Measurements from ENCODE around the gene RIMS4.

RIMS4 gene

GRCh38 chr20:44714701-44715498, 95.4 kb downstream of the RIMS4 start, which contains the start of gene CCN5:
CCN5 (plus strand) TSS chr20:44715369; CDS start chr20:44715391, 22 bp downstream.
- ATAC-seq (ENCODE audit: low read depth) (no peak), DNase-seq (ENCODE audit: low spot score in 2 of 2) (no peak)
- Mint-ChIP-seq H3K9me3 (no peaks in the 10 kb centered on the region), H3K27ac (no peak within 1 kb of the TSS), H3K4me1 (no peaks in the 10 kb centered on the region), H3K36me3 (no peaks in the 10 kb centered on the region), H3K27me3 (peaks cover 12% of the 10 kb centered on the region), H3K4me3 (no peak within 1 kb of the TSS)

- DNase-seq (ENCODE audit: low spot score in 2 of 2) (no peak), ATAC-seq (ENCODE audit: low read depth) (no peak)
- Mint-ChIP-seq H3K27me3 (peaks cover 12% of the 10 kb centered on the region), H3K36me3 (no peaks in the 10 kb centered on the region), H3K27ac (no peak overlapping the region), H3K4me3 (no peak overlapping the region), H3K4me1 (no peaks in the 10 kb centered on the region), H3K9me3 (no peaks in the 10 kb centered on the region)
Measured at GRCh38 chr20:44714102-44714700, 96.1 kb downstream of the RIMS4 start.

DNA sequence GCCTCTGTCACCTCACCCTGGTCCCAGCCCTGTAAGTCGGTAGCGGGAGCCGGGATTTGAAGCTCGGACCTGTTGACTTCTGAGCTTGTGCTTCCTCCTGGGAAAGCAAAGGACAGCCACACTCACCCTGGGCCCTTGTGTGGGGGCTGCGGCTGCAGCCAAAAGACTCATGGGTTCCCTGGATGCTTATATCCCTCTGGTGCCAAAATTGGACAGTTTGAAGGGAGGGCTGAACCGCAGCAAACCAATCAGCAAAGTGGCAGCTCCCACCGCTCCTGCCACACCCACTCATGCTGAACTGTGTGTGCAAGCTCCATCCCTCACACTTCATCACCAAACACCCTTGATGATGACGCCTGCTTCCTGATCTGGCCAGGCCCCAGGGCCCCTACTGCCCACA, 99.1 kb downstream of the RIMS4 start:
- Mint-ChIP-seq H3K4me3 (no peak overlapping the region), H3K27ac (no peak overlapping the region), H3K9me3 (no peaks in the 10 kb centered on the region), H3K4me1 (no peaks in the 10 kb centered on the region), H3K36me3 (no peaks in the 10 kb centered on the region), H3K27me3 (peaks cover 12% of the 10 kb centered on the region)
- DNase-seq (ENCODE audit: low spot score in 2 of 2): no peak
- no peak for ATAC-seq (ENCODE audit: low read depth)

- H3K4me1 Mint-ChIP-seq: no peaks in the 10 kb centered on the region
- no peak overlapping the region for H3K27ac Mint-ChIP-seq
- ATAC-seq (ENCODE audit: low read depth) (no peak), DNase-seq (ENCODE audit: low spot score in 2 of 2) (no peak)
- peaks cover 16% of the 10 kb centered on the region for H3K27me3 Mint-ChIP-seq
- no peaks in the 10 kb centered on the region for H3K36me3 Mint-ChIP-seq
- H3K4me3 Mint-ChIP-seq: no peak overlapping the region
- H3K9me3 Mint-ChIP-seq: no peaks in the 10 kb centered on the region
Measured at GRCh38 chr20:44709797-44710196, 100.5 kb downstream of the RIMS4 start.

DNA sequence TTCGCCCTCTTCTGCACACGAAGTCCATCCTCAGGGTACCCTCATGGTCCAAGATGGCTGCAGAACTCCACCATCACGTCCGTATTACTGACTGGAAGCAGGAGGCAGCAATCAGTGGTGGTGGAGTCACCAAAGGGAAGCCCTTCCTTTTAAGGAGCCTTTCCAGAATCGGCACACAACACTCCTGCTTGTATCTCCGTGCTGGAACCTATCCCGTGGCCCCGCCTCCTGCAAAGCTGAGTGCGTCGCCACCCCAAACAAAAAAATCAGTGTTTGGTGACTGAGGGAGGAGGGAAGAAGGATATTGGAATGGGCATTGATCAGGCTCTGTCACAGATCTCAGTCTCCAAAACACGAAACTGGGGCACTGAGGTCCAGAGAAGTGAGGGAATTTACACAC, 101.0 kb downstream of the RIMS4 start:
- no peak overlapping the region for H3K27ac Mint-ChIP-seq
- no peaks in the 10 kb centered on the region for H3K9me3 Mint-ChIP-seq
- peaks cover 15% of the 10 kb centered on the region for H3K27me3 Mint-ChIP-seq
- H3K4me1 Mint-ChIP-seq: no peaks in the 10 kb centered on the region
- no peaks in the 10 kb centered on the region for H3K36me3 Mint-ChIP-seq
- ATAC-seq (ENCODE audit: low read depth): no peak
- H3K4me3 Mint-ChIP-seq: no peak overlapping the region
- DNase-seq (ENCODE audit: low spot score in 2 of 2): no peak

DNA sequence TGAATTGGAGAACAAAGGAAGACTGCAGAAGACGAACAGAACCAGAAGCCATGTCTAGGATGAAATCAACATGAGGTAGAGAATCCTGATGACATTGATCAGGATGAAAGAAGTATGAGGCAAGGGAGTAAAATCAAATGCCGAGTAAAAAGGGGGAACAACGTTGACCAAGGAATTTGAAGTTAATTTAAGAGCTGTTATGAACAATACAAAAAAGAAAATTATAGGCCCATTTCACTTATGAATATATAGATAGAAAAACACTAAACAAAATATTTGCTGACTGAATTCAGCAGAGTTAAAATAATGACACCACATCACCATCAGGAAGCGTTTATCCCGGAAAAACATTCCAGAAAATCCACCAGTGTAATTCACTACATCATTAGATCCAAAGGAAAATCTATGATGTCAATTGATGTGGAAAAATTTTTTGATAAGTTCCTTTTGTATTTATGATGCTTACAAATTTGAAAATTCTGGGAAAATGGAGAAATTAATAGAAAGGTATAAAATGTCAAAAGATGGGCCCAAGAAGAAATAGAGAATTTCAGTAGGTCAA, 103.2 kb downstream of the RIMS4 start:
- H3K9me3 Mint-ChIP-seq: no peaks in the 10 kb centered on the region
- no peaks in the 10 kb centered on the region for H3K36me3 Mint-ChIP-seq
- no peak for ATAC-seq (ENCODE audit: low read depth)
- H3K4me1 Mint-ChIP-seq: peaks cover 6% of the 10 kb centered on the region
- no peak overlapping the region for H3K27ac Mint-ChIP-seq
- no peak for DNase-seq (ENCODE audit: low spot score in 2 of 2)
- no peak overlapping the region for H3K4me3 Mint-ChIP-seq
- H3K27me3 Mint-ChIP-seq: peaks cover 10% of the 10 kb centered on the region

DNA sequence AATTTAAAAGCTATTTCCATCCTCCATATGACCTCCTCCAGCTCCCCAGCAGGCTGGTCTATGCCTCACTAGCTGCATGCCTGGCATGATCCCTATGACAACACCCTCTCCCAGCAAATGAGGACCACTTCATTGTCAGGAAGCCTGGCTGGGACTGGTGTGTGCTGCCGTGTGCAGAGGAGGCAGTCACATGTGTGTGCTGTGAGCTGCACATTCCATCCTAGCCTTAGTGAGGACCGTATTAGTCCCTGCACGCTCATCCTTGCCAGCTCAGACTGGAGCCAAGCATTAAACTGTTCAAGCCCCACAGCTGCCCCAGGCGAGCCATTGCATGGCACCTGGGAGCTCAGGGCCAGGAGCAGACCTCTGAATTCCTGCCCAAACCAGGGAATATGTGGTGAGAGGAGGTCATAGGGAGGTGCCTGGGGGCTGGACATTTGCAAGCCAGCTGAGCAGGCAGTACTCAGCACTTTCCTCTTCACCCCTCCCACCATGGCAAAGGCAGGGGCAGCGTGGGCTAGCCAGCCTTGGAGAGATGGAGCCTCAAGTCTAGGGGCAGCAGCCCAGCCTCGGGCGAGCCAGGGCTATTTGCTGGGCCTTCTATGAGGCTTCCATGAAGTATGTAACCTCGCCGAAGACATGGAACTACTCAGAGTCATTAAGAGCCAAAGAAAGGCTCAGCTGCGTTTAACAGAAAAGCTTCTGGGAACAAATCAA, 103.9 kb downstream of the RIMS4 start:
- DNase-seq (ENCODE audit: low spot score in 2 of 2) (no peak), ATAC-seq (ENCODE audit: low read depth) (no peak)
- Mint-ChIP-seq H3K36me3 (no peaks in the 10 kb centered on the region), H3K27ac (no peak overlapping the region), H3K9me3 (no peaks in the 10 kb centered on the region), H3K4me3 (no peak overlapping the region), H3K4me1 (peaks cover 6% of the 10 kb centered on the region), H3K27me3 (peaks cover 11% of the 10 kb centered on the region)

- Mint-ChIP-seq H3K27ac (no peak overlapping the region), H3K4me1 (peaks cover 6% of the 10 kb centered on the region), H3K4me3 (no peak overlapping the region), H3K27me3 (peaks cover 15% of the 10 kb centered on the region), H3K36me3 (no peaks in the 10 kb centered on the region), H3K9me3 (no peaks in the 10 kb centered on the region)
- ATAC-seq (ENCODE audit: low read depth): no peak
- DNase-seq (ENCODE audit: low spot score in 2 of 2): no peak
Measured at GRCh38 chr20:44705364-44706094, 104.8 kb downstream of the RIMS4 start.

- H3K9me3 Mint-ChIP-seq: no peaks in the 10 kb centered on the region
- no peak overlapping the region for H3K4me3 Mint-ChIP-seq
- H3K27ac Mint-ChIP-seq: no peak overlapping the region
- DNase-seq (ENCODE audit: low spot score in 2 of 2) (no peak), ATAC-seq (ENCODE audit: low read depth) (no peak)
- H3K27me3 Mint-ChIP-seq: peaks cover 15% of the 10 kb centered on the region
- H3K36me3 Mint-ChIP-seq: no peaks in the 10 kb centered on the region
- peaks cover 6% of the 10 kb centered on the region for H3K4me1 Mint-ChIP-seq
Measured at GRCh38 chr20:44704551-44704971, 105.8 kb downstream of the RIMS4 start.

DNA sequence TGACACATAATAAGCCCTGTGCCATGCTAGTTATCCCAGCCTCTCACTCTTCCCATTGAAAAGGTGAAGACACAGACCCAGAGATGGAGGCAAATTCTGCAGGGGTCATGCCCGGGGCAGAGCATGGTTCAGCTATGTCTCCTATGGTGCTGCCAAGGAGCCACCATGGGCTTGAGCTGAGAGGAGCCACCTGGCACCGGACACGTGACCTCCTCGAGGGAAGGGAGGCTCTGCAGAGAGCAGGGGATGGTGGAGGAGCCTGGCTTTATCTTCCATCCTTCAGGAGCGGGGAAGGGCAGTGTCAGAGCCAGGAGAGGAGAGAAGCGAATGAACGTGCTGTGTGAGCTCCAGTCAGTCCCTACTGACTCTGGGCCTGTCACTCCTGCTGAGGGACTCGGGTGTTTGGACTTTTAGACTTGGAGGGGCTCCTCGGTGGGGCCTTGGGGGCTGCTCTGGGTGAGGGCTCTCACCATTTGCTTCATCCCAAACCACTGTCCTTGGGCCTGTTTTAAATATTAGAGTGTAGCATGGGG, 106.3 kb downstream of the RIMS4 start:
- no peak for DNase-seq (ENCODE audit: low spot score in 2 of 2)
- Mint-ChIP-seq H3K27me3 (peaks cover 15% of the 10 kb centered on the region), H3K4me1 (peaks cover 6% of the 10 kb centered on the region), H3K36me3 (no peaks in the 10 kb centered on the region), H3K27ac (no peak overlapping the region), H3K4me3 (no peak overlapping the region), H3K9me3 (no peaks in the 10 kb centered on the region)
- no peak for ATAC-seq (ENCODE audit: low read depth)

DNA sequence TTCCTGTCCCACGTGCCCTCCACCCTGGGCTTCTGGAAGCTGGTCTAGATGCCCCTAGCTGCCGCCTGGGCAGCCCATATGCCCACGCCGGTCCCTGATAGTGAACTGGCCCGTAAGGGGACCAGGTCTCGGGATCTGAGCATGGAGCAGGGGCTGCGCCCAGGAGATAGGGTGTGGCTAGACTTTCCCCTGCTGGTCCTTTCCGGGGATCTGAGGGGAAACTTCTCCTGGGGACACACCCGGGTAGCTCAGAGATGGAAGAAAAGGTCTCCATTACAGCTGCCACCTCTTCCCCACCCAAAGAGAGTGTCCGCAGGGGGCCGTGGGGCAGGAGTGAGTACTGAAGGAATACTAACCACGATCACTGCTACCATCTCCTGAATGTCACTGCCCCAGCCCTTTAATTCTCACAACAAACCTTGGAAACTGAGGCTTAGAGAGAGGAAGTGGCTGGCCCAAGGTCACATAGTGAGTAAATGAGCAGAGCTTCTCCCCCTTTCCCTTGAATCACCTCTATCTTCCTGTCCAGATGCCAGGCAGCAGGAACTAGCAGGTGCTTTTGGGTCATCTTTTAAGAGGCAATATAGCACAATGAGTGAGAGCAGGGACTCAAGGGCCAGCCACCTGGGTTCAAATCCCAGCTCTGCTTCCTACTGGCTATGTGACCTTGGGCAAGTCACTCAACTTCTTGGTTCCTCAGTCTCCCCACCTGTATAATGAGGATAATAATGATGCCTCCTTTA, 107.0 kb downstream of the RIMS4 start:
- Mint-ChIP-seq H3K4me1 (peaks cover 6% of the 10 kb centered on the region), H3K27me3 (peaks cover 15% of the 10 kb centered on the region), H3K27ac (no peak overlapping the region), H3K9me3 (no peaks in the 10 kb centered on the region), H3K4me3 (no peak overlapping the region), H3K36me3 (no peaks in the 10 kb centered on the region)
- ATAC-seq (ENCODE audit: low read depth) (no peak), DNase-seq (ENCODE audit: low spot score in 2 of 2) (no peak)

GRCh38 chr20:44702776-44703175, 107.6 kb downstream of the RIMS4 start:
- no peaks in the 10 kb centered on the region for H3K9me3 Mint-ChIP-seq
- H3K36me3 Mint-ChIP-seq: no peaks in the 10 kb centered on the region
- peaks cover 15% of the 10 kb centered on the region for H3K27me3 Mint-ChIP-seq
- ATAC-seq (ENCODE audit: low read depth) (no peak), DNase-seq (ENCODE audit: low spot score in 2 of 2) (no peak)
- H3K4me1 Mint-ChIP-seq: peaks cover 6% of the 10 kb centered on the region
- no peak overlapping the region for H3K4me3 Mint-ChIP-seq
- H3K27ac Mint-ChIP-seq: no peak overlapping the region

GRCh38 chr20:44701858-44702256, 108.5 kb downstream of the RIMS4 start:
- Mint-ChIP-seq H3K4me3 (no peak overlapping the region), H3K9me3 (no peaks in the 10 kb centered on the region), H3K4me1 (peaks cover 6% of the 10 kb centered on the region), H3K27me3 (peaks cover 15% of the 10 kb centered on the region), H3K36me3 (no peaks in the 10 kb centered on the region), H3K27ac (no peak overlapping the region)
- ATAC-seq (ENCODE audit: low read depth): no peak
- no peak for DNase-seq (ENCODE audit: low spot score in 2 of 2)

Measured in memory B cell (primary cell).